IPS DF 6.9 (cell line): Measurements from ENCODE around the gene AKAP8.
"Not testable (repeated sequence)": the region's sequence is repeated elsewhere in the genome, so short reads cannot be mapped to it uniquely, and the experiment has no call there.

ENCODE experiments used
- DNase-seq: peaks from one replicate; pipeline ENCODE4 v3.0.0-alpha.2; 2013; ENCODE audit warnings: low read depth, low spot score
- H3K27ac ChIP-seq: one replicate; pipeline ENCODE4 v1.5.1; 2013; ENCODE audit warnings: low read length, control low read depth
- H3K27me3 ChIP-seq: 2 replicates; pipeline ENCODE4 v1.6.1; 2013; ENCODE audit warnings: mild to moderate bottlenecking, low read length; ENCODE audit not compliant: control insufficient read depth, insufficient read depth
- H3K36me3 ChIP-seq: 2 replicates; pipeline ENCODE4 v1.6.1; 2013; ENCODE audit warnings: low read length; ENCODE audit not compliant: control insufficient read depth, insufficient read depth
- H3K4me1 ChIP-seq: 2 replicates; pipeline ENCODE4 v1.6.1; 2013; ENCODE audit warnings: low read length; ENCODE audit not compliant: control insufficient read depth, insufficient read depth
- H3K4me3 ChIP-seq: 2 replicates; pipeline ENCODE4 v1.5.1; 2013; ENCODE audit warnings: mild to moderate bottlenecking, low read length
- H3K9me3 ChIP-seq: 2 replicates; pipeline ENCODE4 v1.6.1; 2013; ENCODE audit warnings: low read length, inconsistent platforms; ENCODE audit not compliant: control insufficient read depth, insufficient read depth
- WGBS: extraction: QIAGEN DNeasy Blood & Tissue Kit; methylation state at CpG from one replicate; pipeline ENCODE4 v1.1.7; 2013; ENCODE audit warnings: mixed read lengths, missing lambda C conversion rate; ENCODE audit not compliant: insufficient read length, insufficient coverage; 5-methylcytosine and 5-hydroxymethylcytosine counted together

AKAP8 gene

GRCh38 chr19:15337202-15337601 lies 42.4 kb downstream of the AKAP8 start:
- Histone ChIP-seq H3K27ac (no peak overlapping the region), H3K4me1 (no peaks in the 10 kb centered on the region), H3K36me3 (no peaks in the 10 kb centered on the region), H3K27me3 (no peaks in the 10 kb centered on the region), H3K4me3 (no peak overlapping the region), H3K9me3 (no peaks in the 10 kb centered on the region)
- WGBS: no CpG with 5 or more reads among the region's 8 CpGs
- no peak for DNase-seq

- WGBS: no CpG with 5 or more reads among the region's 7 CpGs
- H3K27ac ChIP-seq, H3K36me3 ChIP-seq, H3K27me3 ChIP-seq, H3K4me1 ChIP-seq, DNase-seq, H3K9me3 ChIP-seq, H3K4me3 ChIP-seq: not testable (repeated sequence)
Observed at GRCh38 chr19:15335992-15336391, 43.6 kb downstream of the AKAP8 start.

- WGBS: no CpG with 5 or more reads among the region's 81 CpGs
- no peak for DNase-seq
- no peaks in the 10 kb centered on the region for H3K9me3 ChIP-seq
Observed at GRCh38 chr19:15332311-15332996, 47.1 kb downstream of the AKAP8 start, which contains the start of gene BRD4. Gene BRD4 (minus strand): TSS chr19:15332539. CDS start chr19:15273099, 59,440 bp downstream.

GRCh38 chr19:15331419-15332310 lies 47.9 kb downstream of the AKAP8 start:
- H3K27me3 ChIP-seq: no peaks in the 10 kb centered on the region
- no peaks in the 10 kb centered on the region for H3K9me3 ChIP-seq
- no peaks in the 10 kb centered on the region for H3K36me3 ChIP-seq
- no peaks in the 10 kb centered on the region; the same call in 1 of the 2 replicates for H3K4me1 ChIP-seq
- H3K27ac ChIP-seq: no peak overlapping the region
- DNase-seq: no peak
- H3K4me3 ChIP-seq: peak overlapping the region; percentile 100
- WGBS: no CpG with 5 or more reads among the region's 122 CpGs

More at GRCh38 chr19:15332311-15332996, 47.1 kb downstream of the AKAP8 start, which contains the start of gene BRD4:
- H3K27me3 ChIP-seq: no peaks in the 10 kb centered on the region
- H3K4me3 ChIP-seq: peak within 1 kb of the TSS; percentile 100
- H3K4me1 ChIP-seq: no peaks in the 10 kb centered on the region; the same call in 1 of the 2 replicates
- H3K36me3 ChIP-seq: no peaks in the 10 kb centered on the region
- H3K27ac ChIP-seq: no peak within 1 kb of the TSS

GRCh38 chr19:15330801-15331418 lies 48.7 kb downstream of the AKAP8 start:
- DNase-seq: no peak

GRCh38 chr19:15328312-15328711 lies 51.3 kb downstream of the AKAP8 start:
- Histone ChIP-seq H3K27ac (no peak overlapping the region), H3K36me3 (no peaks in the 10 kb centered on the region), H3K4me3 (no peak overlapping the region), H3K27me3 (no peaks in the 10 kb centered on the region), H3K4me1 (peaks cover 3% of the 10 kb centered on the region), H3K9me3 (no peaks in the 10 kb centered on the region)
- WGBS: no CpG with 5 or more reads among the region's 10 CpGs
- DNase-seq: no peak

More at GRCh38 chr19:15330801-15331418, 48.7 kb downstream of the AKAP8 start:
- Histone ChIP-seq H3K27ac (no peak overlapping the region), H3K4me1 (no peaks in the 10 kb centered on the region; the same call in 1 of the 2 replicates), H3K9me3 (no peaks in the 10 kb centered on the region), H3K27me3 (no peaks in the 10 kb centered on the region), H3K4me3 (peak overlapping the region; percentile 100), H3K36me3 (no peaks in the 10 kb centered on the region)
- WGBS: no CpG with 5 or more reads among the region's 17 CpGs

- Histone ChIP-seq H3K27me3 (no peaks in the 10 kb centered on the region), H3K27ac (no peak overlapping the region), H3K36me3 (no peaks in the 10 kb centered on the region), H3K4me1 (peaks cover 3% of the 10 kb centered on the region), H3K9me3 (no peaks in the 10 kb centered on the region), H3K4me3 (no peak overlapping the region)
- no CpG with 5 or more reads among the region's 6 CpGs for WGBS
- no peak for DNase-seq
Observed at GRCh38 chr19:15324791-15325519, 54.6 kb downstream of the AKAP8 start.

GRCh38 chr19:15323496-15324235 lies 55.9 kb downstream of the AKAP8 start:
- WGBS: no CpG with 5 or more reads among the region's 5 CpGs
- H3K27ac ChIP-seq: no peak overlapping the region

GRCh38 chr19:15321739-15322138 lies 57.8 kb downstream of the AKAP8 start:
- Histone ChIP-seq H3K9me3 (no peaks in the 10 kb centered on the region), H3K4me1 (peaks cover 4% of the 10 kb centered on the region), H3K27ac (no peak overlapping the region), H3K36me3 (no peaks in the 10 kb centered on the region), H3K27me3 (no peaks in the 10 kb centered on the region), H3K4me3 (no peak overlapping the region)
- DNase-seq: no peak
- WGBS: no CpG with 5 or more reads among the region's 2 CpGs

More at GRCh38 chr19:15323496-15324235, 55.9 kb downstream of the AKAP8 start:
- Histone ChIP-seq H3K27me3 (no peaks in the 10 kb centered on the region), H3K36me3 (no peaks in the 10 kb centered on the region), H3K4me3 (no peak overlapping the region), H3K4me1 (peaks cover 3% of the 10 kb centered on the region), H3K9me3 (no peaks in the 10 kb centered on the region)
- no peak for DNase-seq
